HEK293 (cell line): ENCODE measurements around the gene TRMT112.

Experiments
- ELK4 ChIP-seq: IDR thresholded peaks from 2 replicates; pipeline ENCODE4 v1.6.1; 2011; ENCODE audit warnings: mild to moderate bottlenecking, low read depth, low read length, borderline replicate concordance
- HOXD13 ChIP-seq: sonication (generic); formaldehyde crosslinking; IDR thresholded peaks from 2 replicates; pipeline ENCODE4 v1.8.0; 2022; ENCODE audit warnings: missing genetic modification reagents, borderline replicate concordance
- KLF10 ChIP-seq: fragments of 450-650 bp; IDR thresholded peaks from 2 replicates; pipeline ENCODE4 v1.5.1; 2018; ENCODE audit warnings: missing biosample characterization, mild to moderate bottlenecking, missing genetic modification characterization
- PRDM4 ChIP-seq: fragments of 450-650 bp; formaldehyde crosslinking; IDR thresholded peaks from 2 replicates; pipeline ENCODE4 v1.5.1; 2017; ENCODE audit warnings: missing biosample characterization, missing genetic modification characterization
- REPIN1 ChIP-seq: fragments of 450-650 bp; formaldehyde crosslinking; IDR thresholded peaks from 2 replicates; pipeline ENCODE4 v1.5.1; 2017; ENCODE audit warnings: missing biosample characterization, missing genetic modification characterization, low read depth
- SCRT1 ChIP-seq: fragments of 450-650 bp; formaldehyde crosslinking; IDR thresholded peaks from 2 replicates; pipeline ENCODE4 v1.5.1; 2016; ENCODE audit warnings: missing biosample characterization, missing genetic modification characterization, borderline replicate concordance
- ZBTB20 ChIP-seq: fragments of 450-650 bp; formaldehyde crosslinking; IDR thresholded peaks from 2 replicates; pipeline ENCODE4 v1.5.1; 2016; ENCODE audit warnings: missing biosample characterization, missing genetic modification characterization
- ZBTB21 ChIP-seq: fragments of 450-650 bp; formaldehyde crosslinking; IDR thresholded peaks from 2 replicates; pipeline ENCODE4 v1.5.1; 2017; ENCODE audit warnings: missing biosample characterization, missing genetic modification characterization
- ZBTB44 ChIP-seq: fragments of 450-650 bp; IDR thresholded peaks from 2 replicates; pipeline ENCODE4 v1.5.1; 2018; ENCODE audit warnings: missing biosample characterization, mild to moderate bottlenecking, missing genetic modification characterization
- ZNF112 ChIP-seq: fragments of 450-650 bp; formaldehyde crosslinking; IDR thresholded peaks from 2 replicates; pipeline ENCODE4 v1.5.0; 2017; ENCODE audit warnings: missing biosample characterization, missing genetic modification characterization
- ZNF174 ChIP-seq: fragments of 450-650 bp; formaldehyde crosslinking; IDR thresholded peaks from 2 replicates; pipeline ENCODE4 v1.5.0; 2017; ENCODE audit warnings: missing biosample characterization, mild to moderate bottlenecking, missing genetic modification characterization
- ZNF223 ChIP-seq: fragments of 450-650 bp; formaldehyde crosslinking; IDR thresholded peaks from 2 replicates; pipeline ENCODE4 v1.5.1; 2016; ENCODE audit warnings: missing biosample characterization, missing genetic modification characterization
- ZNF266 ChIP-seq: fragments of 450-650 bp; formaldehyde crosslinking; IDR thresholded peaks from 2 replicates; pipeline ENCODE4 v1.5.1; 2016; ENCODE audit warnings: missing biosample characterization, missing genetic modification characterization, low read depth
- ZNF324 ChIP-seq: fragments of 450-650 bp; formaldehyde crosslinking; IDR thresholded peaks from 2 replicates; pipeline ENCODE4 v1.5.1; 2016; ENCODE audit warnings: missing biosample characterization, missing genetic modification characterization
- ZNF350 ChIP-seq: fragments of 450-650 bp; formaldehyde crosslinking; IDR thresholded peaks from 2 replicates; pipeline ENCODE4 v1.5.0; 2017; ENCODE audit warnings: missing biosample characterization, mild to moderate bottlenecking, missing genetic modification characterization
- ZNF362 ChIP-seq: fragments of 450-650 bp; formaldehyde crosslinking; IDR thresholded peaks from 2 replicates; pipeline ENCODE4 v1.5.1; 2016; ENCODE audit warnings: missing biosample characterization, missing genetic modification characterization
- ZNF37A ChIP-seq: fragments of 450-650 bp; IDR thresholded peaks from 2 replicates; pipeline ENCODE4 v1.5.1; 2018; ENCODE audit warnings: missing biosample characterization, missing genetic modification characterization
- ZNF398 ChIP-seq: fragments of 450-650 bp; formaldehyde crosslinking; IDR thresholded peaks from 2 replicates; pipeline ENCODE4 v1.5.1; 2017; ENCODE audit warnings: missing biosample characterization, missing genetic modification characterization
- ZNF518A ChIP-seq: fragments of 450-650 bp; formaldehyde crosslinking; conservative IDR thresholded peaks from 2 replicates; pipeline ENCODE4 v1.5.1; 2016; ENCODE audit warnings: low read depth, missing biosample characterization, missing genetic modification characterization
- ZNF548 ChIP-seq: fragments of 450-650 bp; formaldehyde crosslinking; IDR thresholded peaks from 2 replicates; pipeline ENCODE4 v1.5.1; 2016; ENCODE audit warnings: missing biosample characterization, missing genetic modification characterization
- ZNF560 ChIP-seq: fragments of 450-650 bp; formaldehyde crosslinking; IDR thresholded peaks from 2 replicates; pipeline ENCODE4 v1.5.1; 2017; ENCODE audit warnings: missing biosample characterization, missing genetic modification characterization, borderline replicate concordance
- ZNF561 ChIP-seq: fragments of 450-650 bp; IDR thresholded peaks from 2 replicates; pipeline ENCODE4 v1.5.1; 2018; ENCODE audit warnings: missing biosample characterization, missing genetic modification characterization, borderline replicate concordance
- ZNF571 ChIP-seq: fragments of 450-650 bp; formaldehyde crosslinking; IDR thresholded peaks from 2 replicates; pipeline ENCODE4 v1.5.0; 2017; ENCODE audit warnings: missing biosample characterization, missing genetic modification characterization
- ZNF639 ChIP-seq: fragments of 450-650 bp; formaldehyde crosslinking; IDR thresholded peaks from 2 replicates; pipeline ENCODE4 v1.5.1; 2016; ENCODE audit warnings: missing biosample characterization, missing genetic modification characterization
- ZNF664 ChIP-seq: fragments of 450-650 bp; formaldehyde crosslinking; IDR thresholded peaks from 2 replicates; pipeline ENCODE4 v1.5.1; 2016; ENCODE audit warnings: missing biosample characterization, missing genetic modification characterization
- ZSCAN30 ChIP-seq: fragments of 450-650 bp; IDR thresholded peaks from 2 replicates; pipeline ENCODE4 v1.5.1; 2018; ENCODE audit warnings: missing biosample characterization, mild to moderate bottlenecking, missing genetic modification characterization, moderate library complexity

Gene TRMT112

GRCh38 chr11:64316672-64317324 is 561 bp downstream of the TRMT112 start (continued):
- TF ChIP-seq ZNF223, result no peak
- TF ChIP-seq ZSCAN30 (tag by site-specific recombination), result no peak
- TF ChIP-seq SCRT1 (tag by site-specific recombination), result no peak
- no peak for TF ChIP-seq ZNF548 (tag by site-specific recombination)
- no peak for TF ChIP-seq ZNF398
- no peak for TF ChIP-seq ZNF112 (tag by site-specific recombination)
- no peak for TF ChIP-seq ZNF639 (tag by site-specific recombination)
- TF ChIP-seq ZNF362, result no peak
- TF ChIP-seq ZNF350, result no peak
- no peak for TF ChIP-seq ZNF560 (tag by site-specific recombination)
- TF ChIP-seq ZNF571 (tag by site-specific recombination), result no peak
- TF ChIP-seq ZBTB44, result no peak
- TF ChIP-seq ZNF324 (tag by site-specific recombination), result no peak
- no peak for TF ChIP-seq ZNF37A
- TF ChIP-seq ZNF664 (tag by site-specific recombination), result no peak
- TF ChIP-seq ZBTB21 (tag by site-specific recombination), result no peak
- TF ChIP-seq ZNF266 (tag by site-specific recombination), result no peak
- no peak; the same call in 1 of the 2 replicates for TF ChIP-seq ZNF561 (tag by site-specific recombination)
- TF ChIP-seq KLF10 (tag by site-specific recombination), result no peak
- TF ChIP-seq ZNF518A (tag by site-specific recombination), result no peak
- no peak for TF ChIP-seq ZNF174 (tag by site-specific recombination)
- no peak for TF ChIP-seq REPIN1 (tag by site-specific recombination)
- TF ChIP-seq ELK4, result no peak
- TF ChIP-seq PRDM4, result no peak
- TF ChIP-seq HOXD13 (CRISPR knock-in tag), result no peak
- peak; percentile 89 for TF ChIP-seq ZBTB20
